HG02973 (cell line): Measurements from ENCODE around the gene ABCG8.

Source experiments
- ATAC-seq: cut with Tn5 transposase; IDR thresholded peaks from one replicate; pipeline ENCODE4 v1.9.1; 2021; ENCODE audit warnings: moderate library complexity; ENCODE audit not compliant: unreplicated experiment

The ABCG8 gene

GRCh38 chr2:43825841-43826240, 12.9 kb upstream of the ABCG8 start:
- no peak for ATAC-seq

- ATAC-seq: no peak
Measured at GRCh38 chr2:43826305-43827250, 12.2 kb upstream of the ABCG8 start.

GRCh38 chr2:43831543-43832294, 7.1 kb upstream of the ABCG8 start:
- no peak for ATAC-seq

GRCh38 chr2:43832457-43832856, 6.3 kb upstream of the ABCG8 start:
- no peak for ATAC-seq

- no peak for ATAC-seq
Measured at GRCh38 chr2:43837033-43837432, 1.7 kb upstream of the ABCG8 start.

GRCh38 chr2:43837831-43838559, 776 bp upstream of the ABCG8 start:
- no peak for ATAC-seq

GRCh38 chr2:43839776-43840564, 1.2 kb downstream of the ABCG8 start:
- ATAC-seq: no peak

- no peak for ATAC-seq
Measured at GRCh38 chr2:43840965-43841364, 2.2 kb downstream of the ABCG8 start.

- no peak for ATAC-seq
Measured at GRCh38 chr2:43841949-43842865, 3.4 kb downstream of the ABCG8 start.

- ATAC-seq: no peak
Measured at GRCh38 chr2:43842866-43843226, 4.1 kb downstream of the ABCG8 start.

- no peak for ATAC-seq
Measured at GRCh38 chr2:43845181-43845580, 6.4 kb downstream of the ABCG8 start.

- no peak for ATAC-seq
Measured at GRCh38 chr2:43846140-43846793, 7.5 kb downstream of the ABCG8 start.

- no peak for ATAC-seq
Measured at GRCh38 chr2:43848214-43848613, 9.4 kb downstream of the ABCG8 start.

- ATAC-seq: no peak
Measured at GRCh38 chr2:43851011-43851980, 12.5 kb downstream of the ABCG8 start.

- no peak for ATAC-seq
Measured at GRCh38 chr2:43852196-43852730, 13.5 kb downstream of the ABCG8 start.

- no peak for ATAC-seq
Measured at GRCh38 chr2:43853141-43854081, 14.6 kb downstream of the ABCG8 start.

GRCh38 chr2:43854671-43855070, 15.9 kb downstream of the ABCG8 start:
- ATAC-seq: no peak
